Neural progenitor cell (in vitro differentiated cells): ENCODE measurements around the gene KDM5C. TPM values are rescaled to one million over a fixed set of nuclear protein-coding genes. Genes with fewer than 3 reads are reported as not detected.

Source experiments
- DNase-seq: peaks from one replicate; pipeline ENCODE4 v3.0.0-alpha.2; 2016; ENCODE audit warnings: low spot score
- H2AFZ ChIP-seq: fragments of 200-600 bp; sonication (generic); replicated peaks from 2 replicates; pipeline ENCODE4 v1.6.1; 2016; ENCODE audit warnings: antibody characterized with exemption
- H3F3A ChIP-seq: fragments of 200-600 bp; sonication (generic); 2 replicates; pipeline ENCODE4 v1.6.1; 2016; ENCODE audit warnings: antibody characterized with exemption, low read depth
- H3K27ac ChIP-seq: fragments of 200-600 bp; sonication (generic); 2 replicates; pipeline ENCODE4 v1.5.1; 2016; ENCODE audit warnings: mild to moderate bottlenecking
- H3K27me3 ChIP-seq: fragments of 200-600 bp; sonication (generic); 2 replicates; pipeline ENCODE4 v1.6.1; 2016; ENCODE audit warnings: mild to moderate bottlenecking, moderate library complexity
- H3K36me3 ChIP-seq: fragments of 200-600 bp; sonication (generic); 2 replicates; pipeline ENCODE4 v1.5.1; 2016
- H3K4me1 ChIP-seq: fragments of 200-600 bp; sonication (generic); 2 replicates; pipeline ENCODE4 v1.6.1; 2016; ENCODE audit warnings: mixed run types
- H3K4me2 ChIP-seq: fragments of 200-600 bp; sonication (generic); 2 replicates; pipeline ENCODE4 v1.6.1; 2016
- H3K4me3 ChIP-seq: fragments of 200-600 bp; sonication (generic); 2 replicates; pipeline ENCODE4 v1.5.1; 2016
- H3K79me2 ChIP-seq: fragments of 200-600 bp; sonication (generic); 2 replicates; pipeline ENCODE4 v1.6.1; 2016; ENCODE audit warnings: low read depth
- H3K9ac ChIP-seq: fragments of 200-600 bp; sonication (generic); 2 replicates; pipeline ENCODE4 v1.6.1; 2016
- H3K9me3 ChIP-seq: fragments of 200-600 bp; sonication (generic); 2 replicates; pipeline ENCODE4 v1.5.1; 2016; ENCODE audit warnings: low read depth
- H4K20me1 ChIP-seq: fragments of 200-600 bp; sonication (generic); 2 replicates; pipeline ENCODE4 v1.6.1; 2016; ENCODE audit warnings: low read depth
- H3K27ac Mint-ChIP-seq: 3 replicates; pipeline ENCODE4 v1.8.0; 2021; ENCODE audit warnings: mixed read lengths
- H3K27me3 Mint-ChIP-seq: 2 replicates; pipeline ENCODE4 v1.8.0; 2022; ENCODE audit warnings: low read depth, mild to moderate bottlenecking, inconsistent platforms, moderate library complexity, mixed read lengths; ENCODE audit not compliant: insufficient read depth
- H3K36me3 Mint-ChIP-seq: 3 replicates; pipeline ENCODE4 v1.8.0; 2021; ENCODE audit warnings: mixed read lengths
- H3K4me1 Mint-ChIP-seq: 3 replicates; pipeline ENCODE4 v1.8.0; 2021; ENCODE audit warnings: mixed read lengths
- H3K4me3 Mint-ChIP-seq: 3 replicates; pipeline ENCODE4 v1.8.0; 2021; ENCODE audit warnings: mild to moderate bottlenecking, moderate library complexity, mixed read lengths
- H3K9me3 Mint-ChIP-seq: 3 replicates; pipeline ENCODE4 v1.8.0; 2020; ENCODE audit warnings: mixed read lengths
- EZH2 ChIP-seq: fragments of 200-600 bp; sonication (generic); IDR thresholded peaks from 2 replicates; pipeline ENCODE4 v1.6.1; 2017; ENCODE audit warnings: antibody characterized with exemption, mild to moderate bottlenecking, moderate library complexity
- EZH2phosphoT487 ChIP-seq: fragments of 200-600 bp; sonication (generic); IDR thresholded peaks from 2 replicates; pipeline ENCODE4 v1.6.1; 2017; ENCODE audit warnings: antibody characterized with exemption
- total RNA-seq: library from RNA; depleted of rRNA; stranded (reverse); fragments of >200 nt; gene quantifications from 2 replicates; pipeline ENCODE4 v1.2.3, GENCODE V29; 2015; ENCODE audit warnings: low replicate concordance
- TF ChIP-seq, protein P1 (sequence below): fragments of 200-600 bp; sonication (generic); IDR thresholded peaks from 2 replicates; pipeline ENCODE4 v1.5.1; 2017; ENCODE audit warnings: antibody characterized with exemption, mild to moderate bottlenecking

Gene KDM5C
- total RNA-seq, 1 donor from 2014 or later: 118 TPM

DNA sequence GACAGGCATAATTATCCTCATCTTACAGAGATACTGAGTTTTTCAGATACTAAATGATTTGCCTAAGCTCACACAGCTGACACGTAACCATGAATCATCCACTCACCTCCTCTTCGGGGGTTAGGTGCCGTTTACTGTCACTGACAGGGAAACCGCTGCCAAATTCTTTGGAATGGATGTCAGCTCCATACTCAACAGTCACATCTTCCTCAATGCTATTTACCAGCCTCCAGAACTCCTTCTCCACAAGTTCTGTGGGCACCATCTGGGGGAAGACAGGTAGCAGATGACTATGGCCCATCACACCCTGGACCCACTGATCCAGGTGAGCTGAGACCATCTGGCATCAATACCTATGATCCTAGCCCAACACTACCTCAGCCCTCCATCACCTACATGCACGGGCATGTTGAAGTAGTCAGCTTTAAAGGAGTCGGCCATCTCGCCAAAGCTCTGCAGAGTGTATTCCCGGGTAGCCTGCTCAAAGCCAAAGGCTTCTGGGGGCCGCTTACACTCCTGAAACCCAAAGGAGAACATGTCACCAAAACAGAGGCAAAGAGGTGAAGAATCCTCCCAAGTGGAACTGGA lies 13.5 kb downstream of the KDM5C start:
- peaks cover 2% of the 10 kb centered on the region for H3K27me3 Mint-ChIP-seq
- Histone ChIP-seq H3K27ac (no peak overlapping the region), H3K9me3 (no peaks in the 10 kb centered on the region), H3K4me3 (no peak overlapping the region), H4K20me1 (no peaks in the 10 kb centered on the region), H3K4me2 (no peak overlapping the region), H3K27me3 (no peaks in the 10 kb centered on the region), H3F3A (no peaks in the 10 kb centered on the region), H3K9ac (no peak overlapping the region), H3K36me3 (peaks cover 25% of the 10 kb centered on the region), H3K79me2 (no peaks in the 10 kb centered on the region), H2AFZ (no peak overlapping the region), H3K4me1 (no peaks in the 10 kb centered on the region)
- no peaks in the 10 kb centered on the region for H3K9me3 Mint-ChIP-seq
- no peak for TF ChIP-seq EZH2phosphoT487
- TF ChIP-seq EZH2: no peak
- H3K4me3 Mint-ChIP-seq: no peak overlapping the region
- H3K27ac Mint-ChIP-seq: no peak overlapping the region
- H3K4me1 Mint-ChIP-seq: no peaks in the 10 kb centered on the region
- H3K36me3 Mint-ChIP-seq: peaks cover 40% of the 10 kb centered on the region
- no peak for DNase-seq

DNA sequence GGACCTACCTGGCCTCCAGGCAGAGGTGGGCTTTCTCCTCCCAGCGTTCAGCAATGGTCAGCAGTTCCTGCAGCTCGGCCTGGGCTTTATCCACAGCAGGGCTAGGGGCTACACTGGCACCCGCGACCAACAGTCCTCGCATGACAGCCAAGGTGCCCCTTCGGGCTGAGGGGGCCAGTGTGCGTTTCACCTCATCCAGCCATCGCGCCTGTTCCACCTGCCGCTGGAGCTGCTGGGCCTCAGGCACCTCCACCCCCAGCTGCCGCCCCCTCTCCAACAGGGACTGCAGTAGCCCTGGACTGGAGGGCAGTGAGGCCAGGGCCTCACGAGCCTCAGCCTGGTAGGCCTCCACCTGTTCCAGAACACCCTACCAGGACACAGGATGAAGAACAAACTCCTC lies 28.3 kb downstream of the KDM5C start:
- H3K4me1 Mint-ChIP-seq: no peaks in the 10 kb centered on the region
- no peaks in the 10 kb centered on the region for H3K27me3 ChIP-seq
- no peak overlapping the region for H3K9ac ChIP-seq
- H3K36me3 Mint-ChIP-seq: peaks cover 26% of the 10 kb centered on the region
- no peaks in the 10 kb centered on the region for H3K4me1 ChIP-seq
- no peaks in the 10 kb centered on the region for H3K9me3 Mint-ChIP-seq
- H3K27me3 Mint-ChIP-seq: peaks cover 4% of the 10 kb centered on the region
- no peak for DNase-seq
- H4K20me1 ChIP-seq: peaks cover 4% of the 10 kb centered on the region
- no peak overlapping the region for H3K27ac ChIP-seq
- TF ChIP-seq EZH2 (no peak), EZH2phosphoT487 (no peak)
- TF ChIP-seq, protein P1, sequence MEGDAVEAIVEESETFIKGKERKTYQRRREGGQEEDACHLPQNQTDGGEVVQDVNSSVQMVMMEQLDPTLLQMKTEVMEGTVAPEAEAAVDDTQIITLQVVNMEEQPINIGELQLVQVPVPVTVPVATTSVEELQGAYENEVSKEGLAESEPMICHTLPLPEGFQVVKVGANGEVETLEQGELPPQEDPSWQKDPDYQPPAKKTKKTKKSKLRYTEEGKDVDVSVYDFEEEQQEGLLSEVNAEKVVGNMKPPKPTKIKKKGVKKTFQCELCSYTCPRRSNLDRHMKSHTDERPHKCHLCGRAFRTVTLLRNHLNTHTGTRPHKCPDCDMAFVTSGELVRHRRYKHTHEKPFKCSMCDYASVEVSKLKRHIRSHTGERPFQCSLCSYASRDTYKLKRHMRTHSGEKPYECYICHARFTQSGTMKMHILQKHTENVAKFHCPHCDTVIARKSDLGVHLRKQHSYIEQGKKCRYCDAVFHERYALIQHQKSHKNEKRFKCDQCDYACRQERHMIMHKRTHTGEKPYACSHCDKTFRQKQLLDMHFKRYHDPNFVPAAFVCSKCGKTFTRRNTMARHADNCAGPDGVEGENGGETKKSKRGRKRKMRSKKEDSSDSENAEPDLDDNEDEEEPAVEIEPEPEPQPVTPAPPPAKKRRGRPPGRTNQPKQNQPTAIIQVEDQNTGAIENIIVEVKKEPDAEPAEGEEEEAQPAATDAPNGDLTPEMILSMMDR: no peak
- no peak overlapping the region for H3K4me2 ChIP-seq
- no peak overlapping the region for H3K4me3 ChIP-seq
- no peak overlapping the region for H3K4me3 Mint-ChIP-seq
- no peak overlapping the region for H3K27ac Mint-ChIP-seq
- no peaks in the 10 kb centered on the region for H3K79me2 ChIP-seq
- H3K36me3 ChIP-seq: peaks cover 14% of the 10 kb centered on the region
- H2AFZ ChIP-seq: no peak overlapping the region
- no peaks in the 10 kb centered on the region for H3K9me3 ChIP-seq
- no peaks in the 10 kb centered on the region for H3F3A ChIP-seq

DNA sequence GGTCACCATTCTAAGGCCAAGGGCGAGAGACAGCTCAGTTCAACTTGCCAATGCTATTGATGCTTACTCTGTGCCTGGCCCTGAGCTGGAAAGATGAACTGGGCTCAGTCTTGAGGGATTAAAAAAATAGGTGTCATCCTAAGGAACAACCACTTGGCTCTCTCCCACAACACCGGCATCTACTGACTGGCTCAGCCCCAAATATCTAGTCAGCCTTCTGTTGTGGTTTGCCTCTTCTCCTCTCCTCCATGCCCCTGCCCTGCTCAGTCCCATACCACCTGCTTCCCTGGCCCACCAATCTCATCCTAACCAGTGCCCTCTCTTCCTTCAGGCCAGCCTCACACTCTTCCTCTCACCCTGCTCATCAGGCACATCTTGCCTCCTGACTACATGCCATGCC lies 29.6 kb downstream of the KDM5C start:
- no peak for DNase-seq
- Histone ChIP-seq H2AFZ (no peak overlapping the region), H3K4me2 (no peak overlapping the region), H3K27me3 (no peaks in the 10 kb centered on the region), H4K20me1 (peaks cover 4% of the 10 kb centered on the region), H3K9me3 (no peaks in the 10 kb centered on the region), H3K4me1 (no peaks in the 10 kb centered on the region), H3K79me2 (no peaks in the 10 kb centered on the region), H3K4me3 (no peak overlapping the region), H3F3A (peaks cover 9% of the 10 kb centered on the region), H3K36me3 (peaks cover 6% of the 10 kb centered on the region), H3K9ac (no peak overlapping the region), H3K27ac (no peak overlapping the region)
- Mint-ChIP-seq H3K36me3 (peaks cover 29% of the 10 kb centered on the region), H3K4me1 (no peaks in the 10 kb centered on the region), H3K27me3 (peaks cover 4% of the 10 kb centered on the region), H3K27ac (no peak overlapping the region), H3K4me3 (no peak overlapping the region), H3K9me3 (no peaks in the 10 kb centered on the region)
- TF ChIP-seq EZH2 (no peak), EZH2phosphoT487 (no peak)
- TF ChIP-seq, protein P1: no peak

DNA sequence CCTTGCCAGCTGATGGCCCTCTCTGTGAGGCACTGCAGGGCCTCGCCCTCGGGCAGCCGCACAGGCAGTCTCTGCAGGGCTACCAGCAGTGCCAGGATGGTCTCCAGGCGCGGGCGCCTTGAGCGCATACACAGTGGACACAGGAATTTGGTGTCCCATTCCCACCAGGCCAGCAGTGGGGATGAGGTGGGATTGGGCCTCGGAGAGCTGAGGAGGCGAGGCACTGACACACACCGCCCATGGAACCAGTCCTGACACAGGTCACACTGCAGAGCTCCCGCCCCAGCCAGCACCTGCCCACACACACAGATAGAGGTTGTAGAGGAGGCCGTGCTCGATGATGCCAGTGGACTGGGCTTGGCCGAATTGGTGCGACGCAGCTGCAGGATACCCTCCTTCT lies 30.7 kb downstream of the KDM5C start:
- Histone ChIP-seq H4K20me1 (peaks cover 4% of the 10 kb centered on the region), H3K36me3 (no peaks in the 10 kb centered on the region), H3K79me2 (no peaks in the 10 kb centered on the region), H3K4me3 (no peak overlapping the region), H3K27me3 (no peaks in the 10 kb centered on the region), H3K4me2 (no peak overlapping the region), H3F3A (peaks cover 9% of the 10 kb centered on the region), H3K9ac (no peak overlapping the region), H3K4me1 (no peaks in the 10 kb centered on the region), H2AFZ (no peak overlapping the region), H3K27ac (no peak overlapping the region), H3K9me3 (no peaks in the 10 kb centered on the region)
- no peaks in the 10 kb centered on the region for H3K4me1 Mint-ChIP-seq
- no peaks in the 10 kb centered on the region for H3K9me3 Mint-ChIP-seq
- H3K27ac Mint-ChIP-seq: no peak overlapping the region
- no peak overlapping the region for H3K4me3 Mint-ChIP-seq
- H3K27me3 Mint-ChIP-seq: peaks cover 6% of the 10 kb centered on the region
- DNase-seq: no peak
- no peak for TF ChIP-seq EZH2
- TF ChIP-seq EZH2phosphoT487: no peak
- TF ChIP-seq, protein P1: no peak
- peaks cover 27% of the 10 kb centered on the region for H3K36me3 Mint-ChIP-seq
